Peyer's patch (tissue), 4 donors: ENCODE measurements around the gene MGARP.

Experiments used
- CTCF ChIP-seq, 6 experiments: fragments of 450-650 bp in 4 of 6; fragments of 200-600 bp in 2 of 6; sonication (generic) in 1 of 6; IDR thresholded peaks; one replicate each; pipeline ENCODE4 v1.5.1; 2017 to 2019; ENCODE audit warnings: antibody characterized with exemption in 6 of 6, mild to moderate bottlenecking in 3 of 6, moderate library complexity in 1 of 6
- POLR2A ChIP-seq, 2 donors: fragments of 450-650 bp; IDR thresholded peaks; one replicate each; pipeline ENCODE4 v1.5.1; 2017; ENCODE audit warnings: antibody characterized with exemption in 2 of 2, mild to moderate bottlenecking in 2 of 2, moderate library complexity in 2 of 2

- TF ChIP-seq CTCF (IDR thresholded peaks at IDR 0.05) = no peak
- TF ChIP-seq POLR2A (IDR thresholded peaks at IDR 0.05) = no peak
Measured at GRCh38 chr4:139253713-139254112, 26.3 kb downstream of the MGARP start.
